Activated CD8-positive, alpha-beta memory T cell treated with anti-CD3 and anti-CD28 coated beads, Interleukin-2, amount 10 ng/mL, durations not matched to agents 7 days and 5 days (primary cell): ENCODE measurements around the gene FBXO47. TPM values are rescaled to one million over a fixed set of nuclear protein-coding genes. Genes with fewer than 3 reads are reported as not detected.
"Not testable (repeated sequence)": the region's sequence is repeated elsewhere in the genome, so short reads cannot be mapped to it uniquely, and the experiment has no call there.

ENCODE experiments used
- ATAC-seq: fragments of 150-1000 bp; cut with Tn5 transposase; one replicate; pipeline ENCODE4 v1.10.0; 2021; ENCODE audit warnings: moderate library complexity
- CTCF ChIA-PET: fragments of 350-600 bp; sonication (Branson Sonifier 250); formaldehyde crosslinking; loops from one replicate; lab custom pipeline; 2021; ENCODE audit warnings: antibody characterized with exemption; lab: Charles Lee
- DNase-seq: peaks from one replicate; pipeline ENCODE4 v3.0.0-alpha.2; 2020
- H3K27ac Mint-ChIP-seq: one replicate; pipeline ENCODE4 v1.8.0; 2021; ENCODE audit warnings: mild to moderate bottlenecking, mixed read lengths
- H3K27me3 Mint-ChIP-seq: one replicate; pipeline ENCODE4 v1.8.0; 2021; ENCODE audit warnings: mixed read lengths
- H3K36me3 Mint-ChIP-seq: one replicate; pipeline ENCODE4 v1.8.0; 2021; ENCODE audit warnings: mild to moderate bottlenecking, mixed read lengths
- H3K4me1 Mint-ChIP-seq: one replicate; pipeline ENCODE4 v1.8.0; 2021; ENCODE audit warnings: mixed read lengths
- H3K4me3 Mint-ChIP-seq: one replicate; pipeline ENCODE4 v1.8.0; 2021; ENCODE audit warnings: mild to moderate bottlenecking, moderate library complexity, mixed read lengths
- H3K9me3 Mint-ChIP-seq: one replicate; pipeline ENCODE4 v1.8.0; 2022; ENCODE audit warnings: low read depth, mixed read lengths
- total RNA-seq, 2 experiments: library from RNA; stranded (reverse); gene quantifications; one replicate each; pipeline ENCODE4 v1.2.3, GENCODE V29; 2021

The FBXO47 gene
- total RNA-seq, 2 experiments from 2014 or later = 0.18 TPM; not detected in 1

DNA sequence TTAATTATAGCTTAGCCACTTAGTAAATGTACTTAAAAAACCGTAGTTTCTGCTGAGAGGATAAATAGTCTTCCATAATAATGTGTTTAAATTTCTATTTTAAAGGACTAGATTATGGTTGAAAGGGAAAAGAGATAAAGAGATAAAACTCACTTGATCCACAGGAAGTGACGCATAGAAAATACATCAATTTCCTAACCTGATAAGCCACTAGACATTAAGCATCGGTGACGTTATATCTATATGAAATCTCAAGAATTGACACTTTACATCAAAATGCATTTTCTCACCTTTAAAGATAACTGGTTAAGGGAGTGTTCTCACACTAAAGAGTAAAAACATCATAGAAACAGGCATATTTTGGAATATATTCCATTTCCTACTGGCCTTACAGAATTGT, 5.8 kb downstream of the FBXO47 start:
- CTCF ChIA-PET = interaction anchor here (0.7 to 1.5 kb wide), 2 partner anchors 13 to 17 kb away, joined by 3 read pairs; no protein-coding TSS in a partner anchor
- Mint-ChIP-seq H3K4me3 (no peak overlapping the region), H3K27me3 (no peaks in the 10 kb centered on the region), H3K4me1 (peaks cover 31% of the 10 kb centered on the region), H3K36me3 (no peaks in the 10 kb centered on the region), H3K9me3 (no peaks in the 10 kb centered on the region), H3K27ac (no peak overlapping the region)
- ATAC-seq (no peak), DNase-seq (no peak)

DNA sequence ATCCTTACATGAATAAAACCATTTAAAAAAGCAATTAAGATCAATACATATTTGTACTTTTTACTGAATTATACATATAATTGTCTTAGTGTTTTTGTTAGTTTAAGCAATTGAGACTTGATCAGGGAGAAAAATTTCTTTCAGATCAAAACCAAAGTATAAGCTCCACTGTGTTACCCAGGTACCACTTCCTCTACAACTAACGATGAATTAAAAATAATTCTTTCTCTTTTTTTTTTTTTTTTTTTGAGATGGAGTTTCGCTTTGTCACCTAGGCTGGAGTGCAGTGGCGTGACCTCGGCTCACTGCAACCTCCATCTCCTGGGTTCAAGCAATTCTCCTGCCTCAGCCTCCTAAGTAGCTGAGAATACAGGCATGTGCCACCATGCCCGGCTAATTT, 6.8 kb downstream of the FBXO47 start:
- CTCF ChIA-PET = interaction anchor here (0.7 to 1.4 kb wide), 5 partner anchors 15 to 214 kb away, joined by 3 read pairs; no protein-coding TSS in a partner anchor
- Mint-ChIP-seq H3K4me3 (no peak overlapping the region), H3K36me3 (no peaks in the 10 kb centered on the region), H3K27me3 (no peaks in the 10 kb centered on the region), H3K27ac (peak overlapping the region; percentile 74), H3K9me3 (no peaks in the 10 kb centered on the region), H3K4me1 (peaks cover 31% of the 10 kb centered on the region)
- no peak for DNase-seq
- peak; percentile 65 for ATAC-seq

- Mint-ChIP-seq H3K27me3 (no peaks in the 10 kb centered on the region), H3K36me3 (no peaks in the 10 kb centered on the region), H3K9me3 (no peaks in the 10 kb centered on the region), H3K4me1 (peaks cover 31% of the 10 kb centered on the region), H3K27ac (no peak overlapping the region), H3K4me3 (no peak overlapping the region)
- CTCF ChIA-PET = interaction anchor here (0.8 to 1.4 kb wide), 4 partner anchors 14 to 215 kb away, joined by 3 read pairs; no protein-coding TSS in a partner anchor
- DNase-seq = no peak
- ATAC-seq = peak; percentile 45
Observed at GRCh38 chr17:38959508-38959907, 7.7 kb downstream of the FBXO47 start.

DNA sequence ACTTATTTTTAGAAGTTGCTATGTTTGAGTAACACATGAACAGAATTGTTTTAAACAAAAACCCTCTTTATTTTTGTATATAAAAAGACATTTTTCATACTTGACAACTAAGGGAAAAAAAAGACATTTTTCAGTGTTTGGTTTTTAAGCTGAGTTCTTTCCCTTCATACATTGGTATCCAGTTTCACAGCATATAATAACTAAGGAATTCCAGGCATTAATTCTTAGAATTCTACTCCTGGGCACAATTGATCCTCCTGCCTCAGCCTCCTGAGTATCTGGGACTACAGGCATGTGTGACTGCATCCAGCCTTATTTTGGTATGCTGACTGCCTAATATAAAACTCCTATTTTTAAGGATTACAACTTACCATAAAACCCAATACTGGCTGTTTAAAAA, 8.4 kb downstream of the FBXO47 start:
- peaks cover 31% of the 10 kb centered on the region for H3K4me1 Mint-ChIP-seq
- no peak overlapping the region for H3K4me3 Mint-ChIP-seq
- CTCF ChIA-PET = interaction anchor here (0.9 to 1.7 kb wide), 5 partner anchors 9 to 216 kb away, joined by 3 to 4 read pairs (median 4); partner anchors contain the start of genes FBXO47 and LASP1NB

GRCh38 chr17:38958326-38958725, 8.9 kb downstream of the FBXO47 start:
- CTCF ChIA-PET = interaction anchor here (0.9 to 1.7 kb wide), 5 partner anchors 9 to 216 kb away, joined by 3 to 4 read pairs (median 4); partner anchors contain the start of genes FBXO47 and LASP1NB
- DNase-seq (no peak), ATAC-seq (no peak)
- H3K27ac Mint-ChIP-seq = no peak overlapping the region
- H3K4me1 Mint-ChIP-seq = peaks cover 31% of the 10 kb centered on the region
- no peaks in the 10 kb centered on the region for H3K9me3 Mint-ChIP-seq
- H3K27me3 Mint-ChIP-seq = no peaks in the 10 kb centered on the region
- H3K36me3 Mint-ChIP-seq = no peaks in the 10 kb centered on the region
- H3K4me3 Mint-ChIP-seq = no peak overlapping the region

More for the DNA sequence above, 8.4 kb downstream of the FBXO47 start:
- no peaks in the 10 kb centered on the region for H3K36me3 Mint-ChIP-seq
- no peaks in the 10 kb centered on the region for H3K27me3 Mint-ChIP-seq
- no peak overlapping the region for H3K27ac Mint-ChIP-seq
- no peaks in the 10 kb centered on the region for H3K9me3 Mint-ChIP-seq
- ATAC-seq = no peak
- no peak for DNase-seq

DNA sequence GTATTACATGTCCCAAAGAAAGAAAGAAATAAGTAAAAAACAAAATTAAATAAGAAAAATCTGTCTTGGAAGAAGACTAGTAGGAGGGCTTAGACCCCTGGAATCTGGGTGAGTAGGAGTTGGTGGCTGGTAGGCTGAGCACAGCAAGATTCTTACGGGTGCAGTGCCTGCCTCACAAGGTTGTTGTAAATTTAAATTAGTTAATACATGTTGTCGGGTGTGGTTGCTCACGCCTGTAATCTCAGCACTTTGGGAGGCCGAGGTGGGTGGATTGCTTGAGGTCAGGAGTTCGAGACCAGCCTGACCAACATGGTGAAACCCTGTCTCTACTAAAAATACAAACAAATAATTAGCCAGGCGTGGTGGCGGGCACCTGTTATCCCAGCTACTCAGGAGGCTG, 13.4 kb downstream of the FBXO47 start:
- peaks cover 10% of the 10 kb centered on the region for H3K4me1 Mint-ChIP-seq
- H3K36me3 Mint-ChIP-seq, H3K4me3 Mint-ChIP-seq, H3K27me3 Mint-ChIP-seq, CTCF ChIA-PET, H3K9me3 Mint-ChIP-seq, ATAC-seq, DNase-seq, H3K27ac Mint-ChIP-seq: not testable (repeated sequence)

DNA sequence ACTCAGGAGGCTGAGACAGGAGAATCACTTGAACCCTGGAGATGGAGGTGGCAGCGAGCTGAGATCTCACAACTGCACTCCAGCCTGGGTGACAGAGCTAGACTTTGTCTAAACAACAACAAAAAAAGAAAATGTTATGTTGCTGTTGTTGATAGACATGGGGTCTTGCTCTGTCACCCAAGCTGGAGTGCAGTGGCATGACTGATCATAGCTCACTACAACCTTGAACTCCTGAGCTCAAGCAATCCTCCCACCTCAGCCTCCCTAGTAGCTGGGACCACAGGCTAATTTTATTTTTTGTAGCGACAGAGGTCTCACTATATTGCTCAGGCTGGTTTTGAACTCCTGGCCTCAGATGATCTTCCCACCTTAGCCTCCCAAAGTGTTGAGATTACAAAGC, 20.0 kb downstream of the FBXO47 start:
- CTCF ChIA-PET = interaction anchor here (0.8 to 2.2 kb wide), 8 partner anchors 17 to 205 kb away, joined by 3 to 6 read pairs (median 4); partner anchors contain the start of genes FBXO47, LASP1NB and PLXDC1
- H3K9me3 Mint-ChIP-seq = no peaks in the 10 kb centered on the region
- ATAC-seq (peak; percentile 61), DNase-seq (no peak)
- no peak overlapping the region for H3K27ac Mint-ChIP-seq
- no peaks in the 10 kb centered on the region for H3K27me3 Mint-ChIP-seq
- H3K36me3 Mint-ChIP-seq = no peaks in the 10 kb centered on the region
- H3K4me1 Mint-ChIP-seq = peaks cover 13% of the 10 kb centered on the region
- H3K4me3 Mint-ChIP-seq = no peak overlapping the region

DNA sequence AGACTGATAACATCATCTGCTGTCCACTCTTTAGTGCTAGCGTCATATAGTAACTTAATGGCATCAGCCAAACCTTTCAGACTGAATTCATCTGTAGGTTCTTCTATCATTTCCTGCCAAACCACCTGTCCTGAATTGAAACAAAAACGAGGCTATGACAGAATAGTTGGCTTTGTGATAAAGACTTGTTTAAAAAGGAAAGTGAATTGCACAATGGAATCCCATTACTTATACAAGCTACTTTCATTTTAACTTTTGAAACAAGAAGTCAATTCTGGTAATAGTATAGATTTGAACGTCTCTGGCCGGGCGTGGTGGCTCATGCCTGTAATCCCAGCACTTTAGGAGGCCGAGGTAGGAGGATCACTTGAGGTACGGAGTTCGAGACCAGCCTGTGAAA, 23.6 kb downstream of the FBXO47 start:
- Mint-ChIP-seq H3K27ac (no peak overlapping the region), H3K4me1 (peaks cover 11% of the 10 kb centered on the region), H3K9me3 (no peaks in the 10 kb centered on the region), H3K4me3 (no peak overlapping the region), H3K36me3 (no peaks in the 10 kb centered on the region), H3K27me3 (no peaks in the 10 kb centered on the region)
- no peak for DNase-seq
- CTCF ChIA-PET = interaction anchor here (1.0 to 2.1 kb wide), 4 partner anchors 20 to 221 kb away, joined by 3 to 5 read pairs (median 4); no protein-coding TSS in a partner anchor
- peak; percentile 50 for ATAC-seq

GRCh38 chr17:38942696-38943334, 24.4 kb downstream of the FBXO47 start:
- CTCF ChIA-PET = interaction anchor here (1.5 to 2.1 kb wide), 2 partner anchors 75 to 222 kb away, joined by 4 to 5 read pairs; no protein-coding TSS in a partner anchor
- H3K9me3 Mint-ChIP-seq = no peaks in the 10 kb centered on the region
- H3K4me1 Mint-ChIP-seq = peaks cover 11% of the 10 kb centered on the region

GRCh38 chr17:38940404-38940803, 26.8 kb downstream of the FBXO47 start:
- no peaks in the 10 kb centered on the region for H3K9me3 Mint-ChIP-seq
- DNase-seq = no peak
- no peak overlapping the region for H3K4me3 Mint-ChIP-seq
- ATAC-seq = no peak
- CTCF ChIA-PET = interaction anchor here (0.6 to 1.5 kb wide), 4 partner anchors 23 to 304 kb away, joined by 3 to 5 read pairs (median 4); no protein-coding TSS in a partner anchor
- H3K36me3 Mint-ChIP-seq = no peaks in the 10 kb centered on the region
- H3K27ac Mint-ChIP-seq = no peak overlapping the region
- H3K4me1 Mint-ChIP-seq = peaks cover 13% of the 10 kb centered on the region
- H3K27me3 Mint-ChIP-seq = peaks cover 10% of the 10 kb centered on the region

More at GRCh38 chr17:38942696-38943334, 24.4 kb downstream of the FBXO47 start:
- DNase-seq (no peak), ATAC-seq (no peak)
- Mint-ChIP-seq H3K27ac (no peak overlapping the region), H3K27me3 (peaks cover 3% of the 10 kb centered on the region), H3K4me3 (no peak overlapping the region), H3K36me3 (no peaks in the 10 kb centered on the region)

GRCh38 chr17:38939987-38940386, 27.2 kb downstream of the FBXO47 start:
- H3K4me3 Mint-ChIP-seq = no peak overlapping the region
- CTCF ChIA-PET = interaction anchor here (0.6 to 1.1 kb wide), 3 partner anchors 24 to 71 kb away, joined by 3 to 4 read pairs (median 3); no protein-coding TSS in a partner anchor
- ATAC-seq (no peak), DNase-seq (no peak)
- peaks cover 13% of the 10 kb centered on the region for H3K27me3 Mint-ChIP-seq
- no peak overlapping the region for H3K27ac Mint-ChIP-seq
- peaks cover 11% of the 10 kb centered on the region for H3K4me1 Mint-ChIP-seq
- no peaks in the 10 kb centered on the region for H3K9me3 Mint-ChIP-seq
- no peaks in the 10 kb centered on the region for H3K36me3 Mint-ChIP-seq

DNA sequence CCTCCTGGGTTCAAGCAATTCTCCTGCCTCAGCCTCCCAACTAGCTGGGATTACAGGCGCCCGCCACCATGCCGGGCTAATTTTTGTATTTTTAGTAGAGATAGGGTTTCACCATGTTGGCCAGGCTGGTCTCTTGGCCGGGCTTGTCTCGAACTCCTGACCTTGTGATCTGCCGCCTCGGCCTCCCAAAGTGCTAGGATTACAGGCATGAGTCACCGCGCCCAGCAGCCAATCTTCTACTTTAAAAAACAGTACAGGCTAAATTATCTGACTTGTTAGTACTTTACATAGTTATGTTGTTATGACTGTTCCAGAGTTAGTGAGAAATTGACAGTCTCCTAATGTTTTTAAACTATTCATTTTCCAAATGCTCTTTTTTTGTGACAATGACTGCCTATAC, 33.2 kb downstream of the FBXO47 start:
- H3K9me3 Mint-ChIP-seq, ATAC-seq, DNase-seq, H3K36me3 Mint-ChIP-seq, H3K4me3 Mint-ChIP-seq, H3K27ac Mint-ChIP-seq, H3K4me1 Mint-ChIP-seq: not testable (repeated sequence)
- peaks cover 13% of the 10 kb centered on the region for H3K27me3 Mint-ChIP-seq
- CTCF ChIA-PET = interaction anchor here (0.7 to 1.5 kb wide), 5 partner anchors 9 to 230 kb away, joined by 3 to 5 read pairs (median 4); partner anchors contain the start of gene LASP1NB

DNA sequence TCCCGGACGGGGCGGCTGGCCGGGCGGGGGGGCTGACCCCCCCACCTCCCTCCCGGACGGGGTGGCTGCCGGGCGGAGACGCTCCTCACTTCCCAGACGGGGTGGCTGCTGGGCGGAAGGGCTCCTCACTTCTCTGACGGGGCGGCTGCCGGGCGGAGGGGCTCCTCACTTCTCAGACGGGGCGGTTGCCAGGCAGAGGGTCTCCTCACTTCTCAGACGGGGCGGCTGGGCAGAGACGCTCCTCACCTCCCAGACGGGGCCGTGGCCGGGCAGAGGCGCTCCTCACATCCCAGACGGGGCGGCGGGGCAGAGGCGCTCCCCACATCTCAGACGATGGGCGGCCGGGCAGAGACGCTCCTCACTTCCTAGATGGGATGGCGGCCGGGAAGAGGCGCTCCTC, 36.4 kb downstream of the FBXO47 start:
- H3K36me3 Mint-ChIP-seq, DNase-seq, H3K4me3 Mint-ChIP-seq, H3K27ac Mint-ChIP-seq, H3K9me3 Mint-ChIP-seq, ATAC-seq, H3K27me3 Mint-ChIP-seq: not testable (repeated sequence)
- CTCF ChIA-PET = interaction anchor here (1.0 kb wide), 1 partner anchor 221 kb away, joined by 3 read pairs; the partner anchor contains the start of gene PLXDC1
- H3K4me1 Mint-ChIP-seq = peaks cover 17% of the 10 kb centered on the region
